Right lobe of liver (tissue), 4 donors: ENCODE data around the gene MTHFD1.

Experiments used
- POLR2A ChIP-seq: fragments of 450-650 bp; IDR thresholded peaks from one replicate; pipeline ENCODE4 v1.6.1; 2017; ENCODE audit warnings: antibody characterized with exemption, mild to moderate bottlenecking
- TF ChIP-seq, protein P1 (sequence below), 4 donors: fragments of 200-600 bp in 3 of 4; fragments of 450-650 bp in 1 of 4; IDR thresholded peaks; one replicate each; pipeline versions ENCODE4 v1.5.1 to v1.8.0; 2016 to 2022; ENCODE audit warnings: antibody characterized with exemption in 4 of 4, mild to moderate bottlenecking in 2 of 4
- donor health status: DM: no; HTN: no; CAD: no.
- donor health status: DM: no; HTN: no; CAD: no.
- donor health status: DM: no; HTN: yes; CAD: no.

GRCh38 chr14:64442300-64442988 is 54.3 kb downstream of the MTHFD1 start:
- TF ChIP-seq, protein P1, sequence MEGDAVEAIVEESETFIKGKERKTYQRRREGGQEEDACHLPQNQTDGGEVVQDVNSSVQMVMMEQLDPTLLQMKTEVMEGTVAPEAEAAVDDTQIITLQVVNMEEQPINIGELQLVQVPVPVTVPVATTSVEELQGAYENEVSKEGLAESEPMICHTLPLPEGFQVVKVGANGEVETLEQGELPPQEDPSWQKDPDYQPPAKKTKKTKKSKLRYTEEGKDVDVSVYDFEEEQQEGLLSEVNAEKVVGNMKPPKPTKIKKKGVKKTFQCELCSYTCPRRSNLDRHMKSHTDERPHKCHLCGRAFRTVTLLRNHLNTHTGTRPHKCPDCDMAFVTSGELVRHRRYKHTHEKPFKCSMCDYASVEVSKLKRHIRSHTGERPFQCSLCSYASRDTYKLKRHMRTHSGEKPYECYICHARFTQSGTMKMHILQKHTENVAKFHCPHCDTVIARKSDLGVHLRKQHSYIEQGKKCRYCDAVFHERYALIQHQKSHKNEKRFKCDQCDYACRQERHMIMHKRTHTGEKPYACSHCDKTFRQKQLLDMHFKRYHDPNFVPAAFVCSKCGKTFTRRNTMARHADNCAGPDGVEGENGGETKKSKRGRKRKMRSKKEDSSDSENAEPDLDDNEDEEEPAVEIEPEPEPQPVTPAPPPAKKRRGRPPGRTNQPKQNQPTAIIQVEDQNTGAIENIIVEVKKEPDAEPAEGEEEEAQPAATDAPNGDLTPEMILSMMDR (IDR thresholded peaks at IDR 0.05) = no peak
- TF ChIP-seq POLR2A = no peak
